ENCODE results near the gene HSPA12B. TPM values are rescaled to one million over a fixed set of nuclear protein-coding genes. Genes with fewer than 3 reads are reported as not detected.

Gene HSPA12B
- total and polyA plus RNA-seq, 9 of the 15 experiments (the other 6 are each of a cell fraction or from before 2014, with no cell fraction given): 0.03 to 0.07 TPM; not detected in 7

DNA sequence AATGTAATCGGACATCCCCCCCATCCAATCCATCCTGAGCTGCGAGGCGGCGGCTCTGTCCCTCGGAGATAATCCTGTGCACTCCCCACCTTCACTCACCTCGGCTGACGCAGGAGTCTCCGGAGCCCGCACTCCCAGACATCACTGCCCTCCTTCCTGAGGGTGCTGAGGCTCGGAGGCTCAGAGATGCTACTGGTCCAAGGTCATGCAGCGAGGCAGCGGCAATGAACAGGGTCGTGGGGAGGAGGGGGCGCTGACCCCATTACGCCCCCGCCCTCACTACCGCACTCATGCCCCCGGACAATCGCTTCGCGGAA lies 34.6 kb downstream of the HSPA12B start (continued):
- peak; percentile 67 for TF ChIP-seq CBFA2T3 (IDR thresholded peaks at IDR 0.05)
- TF ChIP-seq ZNF146 (CRISPR knock-in tag; IDR thresholded peaks at IDR 0.05; ENCODE audit: unreplicated experiment): no peak
- no peak for TF ChIP-seq ZNF507 (tag; conservative IDR thresholded peaks at IDR 0.05)
- TF ChIP-seq SP1 (CRISPR knock-in tag; IDR thresholded peaks at IDR 0.05): no peak
- no peak for TF ChIP-seq HDGF (IDR thresholded peaks at IDR 0.05)
- no peak for TF ChIP-seq MAFF (IDR thresholded peaks at IDR 0.05; ENCODE audit: low read length)
- peak; percentile 1 for TF ChIP-seq FIP1L1 (IDR thresholded peaks at IDR 0.05; ENCODE audit: low read depth, low read length, poor library complexity, severe bottlenecking)
- TF ChIP-seq GMEB1 (CRISPR knock-in tag; IDR thresholded peaks at IDR 0.05): no peak
- no peak for TF ChIP-seq RBM22 (IDR thresholded peaks at IDR 0.05; ENCODE audit: low read depth, low read length, poor library complexity, severe bottlenecking)
- no peak for TF ChIP-seq ZNF79 (CRISPR knock-in tag; IDR thresholded peaks at IDR 0.05; ENCODE audit: low read depth)
- no peak for TF ChIP-seq ZSCAN32 (CRISPR knock-in tag; IDR thresholded peaks at IDR 0.05)
- no peak for TF ChIP-seq HMGN3 (IDR thresholded peaks at IDR 0.05; ENCODE audit: borderline replicate concordance, extremely low read depth, insufficient read length, low read depth, low read length)
- TF ChIP-seq RBM15 (IDR thresholded peaks at IDR 0.05; ENCODE audit: insufficient read depth, low read length): no peak
- no peak for TF ChIP-seq ZFPM2 (CRISPR knock-in tag; IDR thresholded peaks at IDR 0.05)
- TF ChIP-seq, protein P1, sequence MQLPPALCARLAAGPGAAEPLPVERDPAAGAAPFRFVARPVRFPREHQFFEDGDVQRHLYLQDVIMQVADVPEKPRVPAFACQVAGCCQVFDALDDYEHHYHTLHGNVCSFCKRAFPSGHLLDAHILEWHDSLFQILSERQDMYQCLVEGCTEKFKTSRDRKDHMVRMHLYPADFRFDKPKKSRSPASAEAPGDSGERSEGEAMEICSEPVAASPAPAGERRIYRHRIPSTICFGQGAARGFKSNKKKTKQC (CRISPR knock-in tag; IDR thresholded peaks at IDR 0.05): no peak; the same call in 1 of the 2 replicates
- TF ChIP-seq NFYB (IDR thresholded peaks at IDR 0.05; ENCODE audit: extremely low read depth, insufficient read length): no peak
- no peak for TF ChIP-seq LCOR (CRISPR knock-in tag; IDR thresholded peaks at IDR 0.05)
- TF ChIP-seq MED1 (CRISPR knock-in tag; IDR thresholded peaks at IDR 0.05; ENCODE audit: borderline replicate concordance): no peak
- no peak for TF ChIP-seq PHF8 (IDR thresholded peaks at IDR 0.05; ENCODE audit: borderline replicate concordance, low read length)
- 0 out of 2 replicates have a peak, but pooled peaks have one; percentile 31 for TF ChIP-seq ARID1B (IDR thresholded peaks at IDR 0.05)
- no peak for TF ChIP-seq STAT5B (CRISPR knock-in tag; IDR thresholded peaks at IDR 0.05)
- TF ChIP-seq, protein P2, sequence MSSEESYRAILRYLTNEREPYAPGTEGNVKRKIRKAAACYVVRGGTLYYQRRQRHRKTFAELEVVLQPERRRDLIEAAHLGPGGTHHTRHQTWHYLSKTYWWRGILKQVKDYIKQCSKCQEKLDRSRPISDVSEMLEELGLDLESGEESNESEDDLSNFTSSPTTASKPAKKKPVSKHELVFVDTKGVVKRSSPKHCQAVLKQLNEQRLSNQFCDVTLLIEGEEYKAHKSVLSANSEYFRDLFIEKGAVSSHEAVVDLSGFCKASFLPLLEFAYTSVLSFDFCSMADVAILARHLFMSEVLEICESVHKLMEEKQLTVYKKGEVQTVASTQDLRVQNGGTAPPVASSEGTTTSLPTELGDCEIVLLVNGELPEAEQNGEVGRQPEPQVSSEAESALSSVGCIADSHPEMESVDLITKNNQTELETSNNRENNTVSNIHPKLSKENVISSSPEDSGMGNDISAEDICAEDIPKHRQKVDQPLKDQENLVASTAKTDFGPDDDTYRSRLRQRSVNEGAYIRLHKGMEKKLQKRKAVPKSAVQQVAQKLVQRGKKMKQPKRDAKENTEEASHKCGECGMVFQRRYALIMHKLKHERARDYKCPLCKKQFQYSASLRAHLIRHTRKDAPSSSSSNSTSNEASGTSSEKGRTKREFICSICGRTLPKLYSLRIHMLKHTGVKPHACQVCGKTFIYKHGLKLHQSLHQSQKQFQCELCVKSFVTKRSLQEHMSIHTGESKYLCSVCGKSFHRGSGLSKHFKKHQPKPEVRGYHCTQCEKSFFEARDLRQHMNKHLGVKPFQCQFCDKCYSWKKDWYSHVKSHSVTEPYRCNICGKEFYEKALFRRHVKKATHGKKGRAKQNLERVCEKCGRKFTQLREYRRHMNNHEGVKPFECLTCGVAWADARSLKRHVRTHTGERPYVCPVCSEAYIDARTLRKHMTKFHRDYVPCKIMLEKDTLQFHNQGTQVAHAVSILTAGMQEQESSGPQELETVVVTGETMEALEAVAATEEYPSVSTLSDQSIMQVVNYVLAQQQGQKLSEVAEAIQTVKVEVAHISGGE (CRISPR knock-in tag; IDR thresholded peaks at IDR 0.05): no peak
- TF ChIP-seq TFAP4 (CRISPR knock-in tag; IDR thresholded peaks at IDR 0.05; ENCODE audit: borderline replicate concordance): no peak
- TF ChIP-seq BDP1 (IDR thresholded peaks at IDR 0.05; ENCODE audit: insufficient read depth, insufficient read length): no peak

Data from K562 (cell line).